Stimulated activated naive CD4-positive, alpha-beta T cell treated with Interleukin-2 at 50 U/mL for 16 hours (primary cell): ENCODE measurements around the gene TMEM218.
A peak's percentile ranks its signal among the peaks of the same experiment; 100 is the strongest.
"Not testable (repeated sequence)": the region's sequence is repeated elsewhere in the genome, so short reads cannot be mapped to it uniquely, and the experiment has no call there.

Experiments used
- DNase-seq: peaks from one replicate; lab custom pipeline; 2025; lab: John Stamatoyannopoulos, UW

TMEM218 gene

GRCh38 chr11:125075900-125076317 lies 35.5 kb downstream of the TMEM218 start:
- no peak for DNase-seq

DNA sequence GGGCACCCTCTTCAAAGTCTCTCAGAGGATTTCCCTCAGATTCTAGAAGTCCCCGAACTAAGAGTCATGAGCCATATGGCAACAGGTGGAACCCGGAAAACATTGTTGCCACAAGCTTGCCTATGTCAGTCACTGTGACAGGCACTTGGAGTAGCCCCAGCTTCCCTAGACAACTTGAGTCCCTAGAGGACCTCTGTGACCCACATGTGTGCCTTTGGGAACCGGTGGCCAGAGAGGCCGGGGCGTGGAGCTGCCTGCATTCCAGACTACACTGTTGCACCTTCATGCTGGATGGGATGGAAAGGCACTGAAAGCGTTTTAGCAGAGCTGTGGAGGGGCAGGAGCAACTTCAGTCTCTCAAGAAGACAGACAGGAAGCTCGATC lies 36.2 kb downstream of the TMEM218 start:
- no peak for DNase-seq

DNA sequence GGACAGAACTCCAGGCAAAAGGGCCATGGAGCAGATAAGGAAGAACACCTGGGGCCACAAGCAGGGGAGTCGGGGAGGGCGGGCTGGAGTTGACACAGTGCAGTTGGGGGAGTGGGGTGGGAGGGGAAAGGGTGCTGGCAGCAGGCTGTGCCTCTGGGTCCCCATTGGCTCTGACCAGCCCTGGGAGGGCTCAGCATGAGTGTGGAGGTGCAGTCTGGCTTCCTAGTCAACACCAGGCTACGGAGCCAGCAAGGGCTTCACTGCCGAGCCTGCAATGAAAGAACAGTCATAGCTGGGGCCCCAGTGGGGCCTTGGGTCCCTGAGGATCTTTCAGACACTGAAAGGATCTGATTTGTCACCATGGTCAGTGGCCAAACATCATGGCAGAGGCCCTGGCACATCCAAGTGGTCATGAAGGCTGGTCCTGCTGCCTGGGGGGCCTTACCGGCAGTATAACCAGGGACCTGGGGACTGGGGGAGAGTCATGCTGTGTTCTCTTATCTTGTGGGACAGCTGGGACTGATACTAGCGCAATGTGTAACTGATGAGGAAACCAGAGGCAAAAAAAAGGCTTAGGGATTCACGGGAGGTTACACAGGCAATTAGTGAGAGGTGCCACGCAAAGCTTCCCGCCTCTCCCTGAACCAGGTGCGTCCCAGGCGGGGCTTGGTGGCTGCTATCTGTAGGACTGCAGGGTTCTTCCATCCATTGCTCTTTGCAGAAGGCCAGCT lies 36.8 kb downstream of the TMEM218 start:
- no peak for DNase-seq

GRCh38 chr11:125073616-125074483 lies 37.6 kb downstream of the TMEM218 start:
- no peak for DNase-seq

DNA sequence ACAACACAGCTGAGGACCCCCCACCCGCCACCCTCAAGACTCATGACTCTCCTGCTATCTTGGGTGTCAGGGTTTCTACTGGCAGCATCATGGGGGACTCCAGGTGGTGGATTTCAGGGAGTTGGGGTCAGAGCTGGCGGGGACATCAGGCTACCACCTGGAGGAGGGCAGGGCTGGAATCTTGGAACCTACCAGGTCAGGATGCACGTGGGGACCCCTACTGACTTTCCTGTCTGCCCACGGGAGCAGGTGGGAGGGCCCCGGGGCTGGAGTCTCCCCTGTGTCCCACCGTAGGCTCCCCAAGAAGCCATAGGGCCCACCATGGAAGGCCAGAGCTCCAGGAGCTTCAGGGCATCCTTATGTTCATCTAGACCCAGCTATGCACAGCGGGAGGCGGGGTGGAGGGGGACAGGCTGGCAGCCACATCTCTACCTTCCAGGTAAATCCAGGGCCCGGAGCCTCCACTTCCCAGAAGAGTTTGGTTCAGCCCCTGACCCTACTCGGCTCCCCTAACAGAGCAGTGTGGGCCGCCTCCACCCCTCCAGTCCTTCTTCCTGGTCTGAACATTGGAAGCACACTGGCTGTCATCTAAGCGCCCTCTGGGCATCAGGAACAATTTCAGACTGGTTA lies 38.4 kb downstream of the TMEM218 start:
- DNase-seq, result no peak

DNA sequence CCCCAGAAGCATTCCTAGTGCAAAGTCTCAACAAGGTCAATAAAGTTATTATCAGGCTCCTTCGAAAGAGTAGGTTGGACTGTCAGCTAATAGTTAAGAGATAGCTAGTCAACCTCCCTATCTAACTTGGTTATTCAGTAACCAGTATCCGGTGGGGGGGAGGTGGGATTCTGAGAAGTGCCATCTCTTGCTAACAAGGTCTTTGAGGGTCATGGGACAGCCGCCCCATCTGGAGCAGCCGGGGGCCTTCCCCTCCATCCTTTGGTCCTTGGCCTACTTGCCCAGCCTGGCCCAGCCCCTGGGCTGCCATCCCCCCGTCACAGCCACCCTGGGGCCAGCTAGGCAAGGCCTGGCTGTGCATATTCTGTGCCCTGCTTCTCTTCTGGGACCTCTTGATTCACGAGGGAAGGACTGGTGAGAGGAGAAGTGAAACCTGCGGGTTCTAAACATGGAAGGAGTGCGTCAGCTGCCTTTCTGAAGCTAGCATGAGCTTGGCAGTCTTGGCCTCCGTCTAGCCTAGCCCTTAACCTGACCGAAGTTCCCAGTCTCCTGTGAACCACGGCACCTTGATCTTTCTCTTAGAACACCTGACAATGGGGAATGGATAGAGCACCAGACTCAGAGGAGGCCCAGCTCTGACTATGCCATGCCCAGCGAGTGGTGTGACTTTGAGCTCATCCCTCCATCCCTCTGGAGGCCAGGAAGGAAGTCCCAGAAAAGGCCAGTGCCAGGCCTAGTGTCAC lies 39.0 kb downstream of the TMEM218 start:
- DNase-seq, result no peak

GRCh38 chr11:125071846-125072217 lies 39.6 kb downstream of the TMEM218 start:
- DNase-seq, result no peak

- DNase-seq, result no peak
Observed at GRCh38 chr11:125071435-125071834, 40.0 kb downstream of the TMEM218 start.

DNA sequence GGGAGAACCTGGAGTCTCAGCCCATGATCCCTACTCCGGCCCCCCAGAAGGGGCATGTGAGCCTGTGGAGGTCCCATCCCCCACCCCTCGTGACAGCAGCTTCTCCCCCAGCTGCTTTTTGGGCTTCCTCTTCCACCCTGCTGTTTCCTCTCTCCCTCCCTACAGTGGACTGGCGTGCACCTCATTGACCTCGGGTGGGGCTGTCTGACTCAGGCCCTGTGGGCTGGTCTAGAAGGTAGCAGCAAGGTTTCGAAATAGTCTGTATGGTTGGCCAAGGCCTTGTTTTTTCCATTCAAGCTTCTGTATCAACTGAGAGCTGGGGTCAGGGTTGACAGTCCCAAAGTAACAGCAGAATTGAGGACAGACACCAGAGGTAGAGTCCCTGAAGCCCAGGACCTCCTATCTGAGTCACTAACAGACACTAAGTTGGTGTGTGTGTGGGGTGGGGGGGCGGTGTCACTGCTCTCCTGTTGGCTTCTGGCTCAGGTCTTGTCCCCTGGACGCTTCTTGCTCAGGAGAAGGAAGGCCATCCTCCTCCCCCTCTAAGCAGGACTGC lies 40.6 kb downstream of the TMEM218 start:
- DNase-seq, result no peak

DNA sequence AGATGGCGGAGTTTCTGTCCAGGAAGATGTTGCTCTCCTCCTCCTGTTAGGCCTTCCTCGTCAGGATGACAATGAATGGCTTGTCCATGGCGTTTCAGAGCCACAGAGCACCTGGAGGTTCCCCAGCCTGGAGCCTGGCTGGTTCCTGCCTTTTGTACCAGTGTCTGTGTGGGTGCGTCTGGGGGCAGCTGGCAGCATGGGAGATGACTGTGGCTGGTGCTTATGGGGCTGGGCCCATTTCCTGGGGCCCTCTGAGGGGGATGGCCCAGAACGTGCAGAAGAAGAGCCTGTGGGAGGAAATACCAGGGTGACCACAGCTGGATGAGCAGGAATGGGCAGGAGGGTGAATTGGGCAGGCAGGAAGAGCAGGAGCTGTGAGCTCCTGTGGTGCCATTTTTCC lies 41.6 kb downstream of the TMEM218 start:
- DNase-seq, result no peak

DNA sequence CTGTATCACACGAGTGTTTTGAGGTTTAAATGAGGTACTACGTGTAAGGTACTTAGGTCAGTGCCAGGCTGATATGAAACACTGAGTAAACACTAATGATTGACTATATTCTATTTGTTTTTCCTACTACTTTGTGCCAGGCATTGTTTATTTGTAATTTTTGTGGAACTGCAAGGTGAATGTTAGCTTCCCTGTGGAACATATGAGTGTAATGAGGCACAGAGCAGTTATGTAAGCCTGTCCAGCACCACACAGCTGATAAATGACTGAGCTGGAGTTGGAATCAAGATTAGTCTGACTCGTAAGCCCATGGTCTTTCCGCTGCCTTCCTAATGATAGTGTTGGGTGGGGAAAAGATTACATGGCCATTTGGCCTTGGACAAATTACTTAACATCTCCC lies 42.4 kb downstream of the TMEM218 start:
- no peak for DNase-seq

GRCh38 chr11:125068368-125068767 lies 43.1 kb downstream of the TMEM218 start:
- no peak for DNase-seq

- DNase-seq, result no peak
Observed at GRCh38 chr11:125064070-125064469, 47.4 kb downstream of the TMEM218 start.

DNA sequence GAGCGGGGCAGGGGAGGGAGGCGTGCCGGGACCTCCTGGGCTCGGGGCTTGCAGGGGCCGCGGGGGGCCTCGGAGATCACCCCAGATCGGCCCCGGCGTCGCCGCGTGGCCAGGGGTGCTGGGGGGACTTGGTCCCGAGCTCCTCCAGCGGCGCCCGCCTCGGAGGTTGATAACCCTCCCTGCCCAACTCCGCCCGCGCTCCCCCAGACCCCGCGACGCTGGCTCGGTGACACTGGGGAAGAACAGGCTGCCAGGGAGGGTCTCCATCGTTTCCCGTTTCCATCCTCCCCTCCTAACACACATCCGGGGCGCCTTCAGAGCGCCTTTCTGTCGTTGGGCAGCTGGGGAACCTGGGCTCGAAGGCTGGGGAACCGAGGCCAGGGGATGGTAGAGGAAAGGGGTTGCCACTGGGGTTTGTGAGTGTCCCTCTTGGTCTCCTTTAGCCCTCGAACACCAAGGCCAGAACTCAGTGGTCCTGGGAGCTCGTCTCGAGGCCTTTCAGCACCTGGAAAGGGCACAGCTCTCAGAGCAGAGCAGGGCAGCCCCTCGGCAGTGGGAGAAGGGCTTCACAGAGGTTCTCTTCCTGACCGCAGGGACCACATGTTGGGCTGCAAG lies 47.9 kb downstream of the TMEM218 start:
- no peak for DNase-seq

- peak; percentile 24 for DNase-seq
Observed at GRCh38 chr11:125062931-125063428, 48.4 kb downstream of the TMEM218 start, which contains the start of gene SLC37A2. Gene SLC37A2 (plus strand): TSS chr11:125063305. CDS start chr11:125063368, 63 bp downstream.

DNA sequence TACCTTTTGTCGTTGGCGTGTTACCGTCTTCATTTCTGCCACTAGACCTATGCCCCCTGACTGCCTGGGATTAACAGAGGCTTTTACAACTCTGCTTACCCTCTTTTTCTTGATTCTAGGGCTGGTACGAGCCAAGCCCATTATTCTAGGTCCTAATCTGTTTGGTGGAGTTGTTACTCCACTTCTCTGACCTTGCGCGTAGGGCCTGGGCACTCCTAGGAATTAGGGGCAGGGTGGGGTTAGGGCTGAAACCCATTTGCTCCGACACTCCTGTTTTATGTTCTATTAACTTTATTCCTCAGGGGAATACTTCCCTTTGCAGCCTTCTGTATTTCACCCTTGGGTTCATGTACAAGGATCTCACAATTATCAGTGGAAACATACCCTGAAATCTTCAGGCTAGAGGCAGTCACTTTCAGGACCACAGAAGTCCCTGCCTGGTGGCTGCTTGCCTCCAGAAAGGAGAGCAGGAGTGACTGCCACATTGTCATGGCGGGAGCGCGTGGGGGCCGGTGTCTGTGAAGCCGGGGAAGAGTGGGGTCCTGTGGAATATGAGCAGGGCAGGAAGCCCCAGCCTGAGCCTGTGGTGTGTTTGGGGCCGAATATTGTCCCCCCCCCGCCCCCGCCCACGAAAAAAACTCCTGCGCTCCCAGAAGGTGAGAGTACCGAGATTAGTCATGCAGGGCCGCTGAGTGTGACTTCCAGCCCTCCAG lies 49.1 kb downstream of the TMEM218 start:
- DNase-seq, result no peak

DNA sequence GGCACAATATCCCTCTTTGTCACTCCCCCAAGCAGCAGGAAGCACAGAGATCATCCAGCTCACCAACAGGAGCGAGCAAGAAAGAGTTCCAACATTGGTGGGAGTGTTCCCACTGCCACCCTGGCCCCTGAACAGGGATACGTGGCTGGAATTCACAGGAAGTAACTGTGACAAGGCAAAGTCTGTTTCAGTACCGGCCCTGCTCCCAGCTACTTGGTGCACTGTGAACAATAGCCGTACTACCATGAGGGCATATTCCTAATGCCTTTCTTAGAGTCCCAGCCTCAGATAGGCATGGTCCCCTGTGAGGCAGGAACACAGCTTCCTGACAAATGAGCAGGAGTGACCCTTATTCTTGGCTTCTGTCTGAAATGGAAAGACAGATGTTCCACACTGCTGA lies 50.1 kb downstream of the TMEM218 start:
- DNase-seq, result no peak

DNA sequence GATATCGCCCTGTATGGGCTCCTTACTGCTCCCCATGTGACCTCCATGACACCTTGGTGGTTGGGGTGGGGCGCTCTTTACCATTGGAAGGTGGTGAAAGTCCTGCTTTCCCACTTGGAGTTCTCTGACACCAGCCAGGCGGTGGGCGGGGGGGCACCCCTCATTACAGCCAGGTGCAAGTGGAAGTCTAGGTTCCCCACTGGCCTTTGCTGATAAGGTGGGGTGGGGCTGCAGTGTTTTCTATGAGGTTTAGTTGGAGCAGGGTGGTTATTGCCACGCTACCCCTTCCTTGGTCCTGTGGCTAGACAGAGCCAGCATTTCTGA lies 53.8 kb downstream of the TMEM218 start:
- no peak for DNase-seq

DNA sequence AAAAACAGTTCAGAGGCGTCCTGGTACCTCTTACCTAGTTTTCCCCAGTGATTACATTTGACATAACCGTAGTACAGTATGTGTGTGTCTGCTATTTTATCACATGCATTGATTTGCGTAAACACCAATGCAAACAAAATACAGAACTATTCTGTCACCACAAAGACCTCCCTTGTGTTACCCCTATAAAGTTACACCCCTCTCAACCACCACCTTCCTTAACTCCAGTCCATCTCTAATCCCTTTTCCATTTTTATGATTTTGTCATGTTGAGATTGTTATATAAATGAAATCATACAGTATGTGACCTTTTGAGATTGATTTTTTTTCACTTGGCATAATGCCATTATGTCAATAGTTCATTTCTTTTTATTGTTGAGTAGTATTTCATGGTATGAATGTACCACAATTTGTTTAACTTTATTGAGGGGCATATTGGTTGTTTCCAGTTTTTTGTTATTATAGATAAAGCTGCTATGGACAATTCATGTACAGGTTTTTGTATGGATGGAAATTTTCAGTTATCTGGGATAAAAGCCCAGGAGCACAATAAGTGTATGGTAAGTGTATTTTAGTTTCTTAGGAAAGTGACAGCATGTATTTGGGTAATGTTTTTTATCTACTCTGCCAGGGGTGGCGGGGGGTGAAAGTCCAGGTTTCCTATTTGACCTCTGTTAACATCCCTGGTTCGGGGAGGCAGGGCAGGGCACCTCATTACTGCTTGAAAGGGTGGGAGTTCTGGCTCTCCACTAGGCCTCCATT lies 54.3 kb downstream of the TMEM218 start:
- no peak for DNase-seq

DNA sequence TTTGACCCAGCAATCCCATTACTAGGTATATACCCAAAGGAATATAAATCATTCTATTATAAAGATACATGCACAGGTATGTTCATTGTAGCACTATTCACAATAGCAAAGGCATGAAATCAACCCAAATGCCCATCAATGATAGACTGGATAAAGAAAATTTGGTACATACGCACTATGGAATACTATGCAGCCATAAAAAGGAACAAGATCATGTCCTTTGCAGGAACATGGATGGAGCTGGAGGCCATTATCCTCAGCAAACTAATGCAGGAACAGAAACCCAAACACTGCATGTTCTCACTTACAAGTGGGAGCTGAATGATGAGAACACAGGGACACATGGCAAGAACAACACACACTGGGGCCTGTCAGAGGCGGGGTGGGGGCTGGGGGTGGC lies 55.3 kb downstream of the TMEM218 start:
- DNase-seq, result not testable (repeated sequence)
